ENCODE measurements around the gene HK2. TPM values are rescaled to one million over a fixed set of nuclear protein-coding genes. Genes with fewer than 3 reads are reported as not detected.

Gene HK2
- total RNA-seq, 5 donors from 2014 or later (not counting 1 experiment from before 2014, with no cell fraction given), result 8.6 to 14.4 (median 10.6) TPM

DNA sequence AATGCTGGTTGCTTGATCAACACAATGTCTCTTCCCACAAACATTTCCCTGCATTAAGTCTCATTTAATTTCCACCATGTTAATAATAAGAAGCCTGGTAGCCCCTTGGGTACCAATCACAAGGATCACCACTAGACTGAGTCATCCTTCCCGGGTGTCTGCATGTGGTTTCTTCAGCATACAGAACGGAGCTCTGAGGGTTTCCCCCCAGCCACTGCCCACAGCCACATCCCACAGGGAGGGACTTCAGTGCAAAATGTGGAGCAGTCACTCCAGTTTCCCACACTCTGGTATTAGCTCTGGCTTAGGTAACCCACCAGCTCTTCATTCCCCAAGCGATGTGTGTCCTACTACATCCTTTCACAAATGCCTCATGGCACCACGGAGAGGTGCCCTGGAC lies 81.8 kb downstream of the HK2 start:
- no peak overlapping the region for H3K27ac Mint-ChIP-seq
- DNase-seq (peak in 1 of 35 experiments; percentile 12), ATAC-seq (replicated peaks in 1 of 4) (no peak)
- no peaks in the 10 kb centered on the region for H3K36me3 Mint-ChIP-seq
- Histone ChIP-seq H3K27ac (ENCODE audit: low read length) (no peak overlapping the region), H3K4me3 (ENCODE audit: control insufficient read depth in 1 of 2, extremely low read depth in 1 of 2, low read length in 1 of 2) (no peak overlapping the region), H3K27me3 (replicated peaks in 1 of 2; ENCODE audit: control insufficient read depth in 2 of 2, extremely low read depth in 1 of 2, insufficient read depth in 2 of 2, low read length in 1 of 2) (peaks cover 0 to 32% of the 10 kb centered on the region in 2 experiments), H3K4me1 (ENCODE audit: control insufficient read depth in 1 of 2, extremely low read depth in 1 of 2, insufficient read depth in 2 of 2, low read length in 2 of 2) (peaks cover 0 to 8% of the 10 kb centered on the region in 2 experiments), H3K9me3 (no peaks in the 10 kb centered on the region), H3K36me3 (ENCODE audit: control insufficient read depth in 2 of 2, extremely low read depth in 1 of 2, insufficient read depth in 1 of 2, low read length in 1 of 2) (no peaks in the 10 kb centered on the region)
- peaks cover 0 to 5% (median 3%) of the 10 kb centered on the region in 3 donors for H3K4me1 Mint-ChIP-seq
- 33% methylated on average over 3 of the region's 4 CpGs for WGBS (ENCODE audit: insufficient coverage)
- H3K9me3 Mint-ChIP-seq, result no peaks in the 10 kb centered on the region
- ChIA-PET POLR2A (no interaction called here), CTCF (interaction anchor here in 1 of 2 donors (0.9 kb wide), 1 partner anchor 42 kb away, joined by 3 read pairs; no protein-coding TSS in a partner anchor)
- peaks cover 34 to 36% of the 10 kb centered on the region in 2 donors for H3K27me3 Mint-ChIP-seq
- no peak overlapping the region for H3K4me3 Mint-ChIP-seq

DNA sequence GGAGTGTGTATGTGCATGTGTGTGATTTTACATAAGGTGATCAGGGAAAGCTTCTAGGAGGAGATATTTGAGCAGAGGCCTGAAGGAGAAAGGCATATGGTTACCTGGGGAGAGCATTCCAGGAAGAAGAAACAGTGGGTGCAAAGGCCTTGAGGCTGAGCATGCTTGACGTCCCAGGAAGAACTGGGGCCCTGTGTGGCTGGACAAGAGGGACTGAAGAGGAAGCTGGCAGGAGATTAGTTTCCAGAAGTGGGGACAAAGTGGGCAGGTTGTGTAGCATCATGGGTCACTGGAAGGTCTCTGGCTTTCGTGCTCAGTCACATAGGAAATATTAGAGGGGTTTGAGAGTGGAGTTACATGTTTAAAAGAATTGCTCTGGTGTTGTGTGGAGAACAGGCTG lies 82.5 kb downstream of the HK2 start:
- H3K9me3 ChIP-seq, result no peaks in the 10 kb centered on the region
- no peak overlapping the region for H3K27ac ChIP-seq (ENCODE audit: low read length)
- Mint-ChIP-seq H3K27me3 (peaks cover 30 to 32% of the 10 kb centered on the region in 2 donors), H3K36me3 (no peaks in the 10 kb centered on the region), H3K27ac (no peak overlapping the region), H3K4me3 (no peak overlapping the region), H3K9me3 (no peaks in the 10 kb centered on the region), H3K4me1 (peaks cover 0 to 5% (median 3%) of the 10 kb centered on the region in 3 donors)
- H3K4me1 ChIP-seq (ENCODE audit: control insufficient read depth in 1 of 2, extremely low read depth in 1 of 2, insufficient read depth in 2 of 2, low read length in 2 of 2), result peaks cover 0 to 8% of the 10 kb centered on the region in 2 experiments
- no peak for ATAC-seq (replicated peaks in 1 of 4)
- WGBS (ENCODE audit: insufficient coverage), result 57% methylated on average over 2 of the region's 2 CpGs
- no peaks in the 10 kb centered on the region for H3K36me3 ChIP-seq (ENCODE audit: control insufficient read depth in 2 of 2, extremely low read depth in 1 of 2, insufficient read depth in 1 of 2, low read length in 1 of 2)
- H3K4me3 ChIP-seq (ENCODE audit: control insufficient read depth in 1 of 2, extremely low read depth in 1 of 2, low read length in 1 of 2), result no peak overlapping the region
- POLR2A ChIA-PET, result no interaction called here
- peaks cover 0 to 26% of the 10 kb centered on the region in 2 experiments for H3K27me3 ChIP-seq (replicated peaks in 1 of 2; ENCODE audit: control insufficient read depth in 2 of 2, extremely low read depth in 1 of 2, insufficient read depth in 2 of 2, low read length in 1 of 2)
- CTCF ChIA-PET, result no interaction called here
- DNase-seq, result no peak

DNA sequence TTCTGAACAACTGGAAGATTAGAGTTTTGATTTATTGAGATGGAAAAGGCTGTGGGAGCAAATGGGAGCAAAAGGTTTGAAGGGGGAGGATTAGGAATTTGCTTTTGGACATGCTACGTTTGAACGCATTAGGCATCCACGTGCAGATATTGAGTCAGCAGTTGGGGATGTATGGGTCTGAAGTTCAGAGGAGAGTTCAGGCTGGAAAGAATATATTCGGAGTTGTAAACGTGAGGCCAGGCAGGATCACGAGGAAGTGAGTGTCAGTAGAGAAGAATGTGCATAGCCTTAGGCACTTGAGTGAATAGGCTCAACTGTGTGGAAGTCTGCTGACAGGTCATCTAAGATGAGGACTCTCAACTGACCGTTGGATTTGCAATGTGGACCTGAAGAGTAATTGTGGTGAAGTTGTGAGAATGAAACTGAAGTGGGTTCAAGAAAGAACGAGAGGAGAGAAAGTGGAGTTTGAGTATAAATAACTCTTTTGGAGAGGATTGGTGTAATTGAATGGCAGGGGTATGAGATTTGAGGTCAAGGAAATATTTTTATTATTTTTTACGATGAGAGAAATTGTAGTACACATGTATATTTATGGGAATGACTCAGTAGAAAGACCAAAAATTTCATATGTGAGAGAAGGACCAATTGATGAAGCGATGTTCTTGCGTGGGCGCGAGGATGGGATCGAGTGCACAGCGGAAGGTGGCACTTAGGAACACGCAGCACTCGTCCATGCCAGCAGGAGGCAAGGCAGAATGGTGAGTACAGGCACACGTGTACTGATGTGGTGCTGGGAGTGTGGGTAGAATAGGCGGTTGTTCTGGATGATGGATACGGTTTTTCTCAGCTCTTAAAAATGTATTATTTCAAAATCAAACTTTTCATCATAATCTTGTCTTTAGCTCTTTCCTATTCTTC lies 84.0 kb downstream of the HK2 start:
- H3K9me3 ChIP-seq, result no peaks in the 10 kb centered on the region
- no peaks in the 10 kb centered on the region for H3K36me3 ChIP-seq (ENCODE audit: control insufficient read depth in 2 of 2, extremely low read depth in 1 of 2, insufficient read depth in 1 of 2, low read length in 1 of 2)
- peaks cover 0 to 17% of the 10 kb centered on the region in 2 experiments for H3K27me3 ChIP-seq (replicated peaks in 1 of 2; ENCODE audit: control insufficient read depth in 2 of 2, extremely low read depth in 1 of 2, insufficient read depth in 2 of 2, low read length in 1 of 2)
- Mint-ChIP-seq H3K4me1 (peaks cover 0 to 5% (median 3%) of the 10 kb centered on the region in 3 donors), H3K27ac (no peak overlapping the region), H3K27me3 (peaks cover 21 to 23% of the 10 kb centered on the region in 2 donors), H3K9me3 (no peaks in the 10 kb centered on the region), H3K4me3 (no peak overlapping the region), H3K36me3 (no peaks in the 10 kb centered on the region)
- H3K4me1 ChIP-seq (ENCODE audit: control insufficient read depth in 1 of 2, extremely low read depth in 1 of 2, insufficient read depth in 2 of 2, low read length in 2 of 2), result peaks cover 0 to 8% of the 10 kb centered on the region in 2 experiments
- WGBS (ENCODE audit: insufficient coverage), result 90% methylated on average over 17 of the region's 20 CpGs
- no peak overlapping the region for H3K4me3 ChIP-seq (ENCODE audit: control insufficient read depth in 1 of 2, extremely low read depth in 1 of 2, low read length in 1 of 2)
- POLR2A ChIA-PET, result interaction anchor here in 1 of 2 donors (0.5 kb wide), 1 partner anchor 47 kb away, joined by 3 read pairs; no protein-coding TSS in a partner anchor
- no peak for DNase-seq
- CTCF ChIA-PET, result interaction anchor here (0.6 to 2.1 kb wide), 4 partner anchors 487 to 710 kb away, joined by 3 to 10 read pairs (median 6); no protein-coding TSS in a partner anchor
- no peak overlapping the region for H3K27ac ChIP-seq (ENCODE audit: low read length)
- ATAC-seq (replicated peaks in 1 of 4), result no peak

DNA sequence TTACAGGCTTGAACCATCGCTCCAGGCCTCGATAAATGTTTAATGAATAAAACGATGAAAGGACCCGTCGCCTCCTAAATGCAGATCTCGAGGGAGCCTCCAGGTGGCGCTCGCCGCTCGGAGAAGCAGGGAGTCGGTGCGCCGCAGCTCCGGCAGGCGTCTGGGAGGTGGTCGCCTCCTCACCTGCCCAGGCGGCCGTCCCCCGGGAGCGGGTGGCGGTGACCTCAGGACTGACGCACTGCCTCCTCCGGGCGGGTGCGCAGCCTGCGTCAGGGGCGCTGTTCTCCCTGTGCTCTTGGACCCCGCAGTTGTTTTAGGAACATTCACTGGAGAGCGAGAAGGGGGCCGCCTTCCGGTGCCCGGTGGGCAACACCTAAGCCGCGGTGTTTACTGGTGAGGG lies 85.9 kb downstream of the HK2 start:
- ChIA-PET POLR2A (no interaction called here), CTCF (interaction anchor here (0.9 to 2.1 kb wide), 3 partner anchors 144 to 689 kb away, joined by 3 to 10 read pairs (median 5); no protein-coding TSS in a partner anchor)
- H3K27ac Mint-ChIP-seq, result no peak overlapping the region
- H3K4me3 Mint-ChIP-seq, result peak overlapping the region in 1 of 3 donors; percentile 44
- H3K9me3 ChIP-seq, result no peaks in the 10 kb centered on the region
- ATAC-seq (replicated peaks in 1 of 4) (peak; percentile 60 to 93 (median 76)), DNase-seq (peak; percentile 29 to 79 (median 65))
- H3K36me3 Mint-ChIP-seq, result no peaks in the 10 kb centered on the region
- no peaks in the 10 kb centered on the region for H3K9me3 Mint-ChIP-seq
- H3K4me3 ChIP-seq (ENCODE audit: control insufficient read depth in 1 of 2, extremely low read depth in 1 of 2, low read length in 1 of 2), result peak overlapping the region in 1 of 2 donors; percentile 55
- peaks cover 11% of the 10 kb centered on the region in 2 donors for H3K27me3 Mint-ChIP-seq
- no peaks in the 10 kb centered on the region for H3K36me3 ChIP-seq (ENCODE audit: control insufficient read depth in 2 of 2, extremely low read depth in 1 of 2, insufficient read depth in 1 of 2, low read length in 1 of 2)
- H3K4me1 ChIP-seq (ENCODE audit: control insufficient read depth in 1 of 2, extremely low read depth in 1 of 2, insufficient read depth in 2 of 2, low read length in 2 of 2), result peaks cover 0 to 8% of the 10 kb centered on the region in 2 experiments
- H3K27me3 ChIP-seq (replicated peaks in 1 of 2; ENCODE audit: control insufficient read depth in 2 of 2, extremely low read depth in 1 of 2, insufficient read depth in 2 of 2, low read length in 1 of 2), result peaks cover 0 to 17% of the 10 kb centered on the region in 2 experiments
- peaks cover 0 to 5% (median 0%) of the 10 kb centered on the region in 3 donors for H3K4me1 Mint-ChIP-seq
- 5% methylated on average over 29 of the region's 34 CpGs for WGBS (ENCODE audit: insufficient coverage)
- H3K27ac ChIP-seq (ENCODE audit: low read length), result no peak overlapping the region

DNA sequence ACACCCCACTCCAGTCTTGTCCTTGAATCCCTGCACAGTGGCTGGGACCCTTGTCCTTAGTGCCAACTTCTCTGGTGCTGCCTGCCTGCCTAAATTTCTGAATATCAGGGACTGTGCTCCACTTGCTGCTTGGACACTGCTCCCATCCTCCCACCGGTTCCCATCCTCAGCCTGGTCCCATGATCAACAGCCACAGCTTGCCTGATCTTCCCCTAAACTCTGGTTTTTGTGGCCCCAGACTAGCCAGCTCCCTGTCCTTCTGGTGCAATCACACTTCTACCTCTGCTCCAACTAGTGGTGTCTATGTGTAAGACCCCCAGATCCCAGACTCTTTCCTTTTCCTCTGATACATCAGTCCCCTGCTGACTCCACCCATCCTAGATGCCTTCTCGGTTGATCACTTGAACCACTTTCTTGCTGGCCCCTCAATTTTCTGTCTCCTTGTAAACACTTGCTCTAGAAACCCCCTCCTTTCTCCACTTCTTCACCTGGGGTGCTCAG lies 87.4 kb downstream of the HK2 start:
- peaks cover 10 to 11% of the 10 kb centered on the region in 2 donors for H3K27me3 Mint-ChIP-seq
- H3K9me3 Mint-ChIP-seq, result no peaks in the 10 kb centered on the region
- Histone ChIP-seq H3K4me1 (ENCODE audit: control insufficient read depth in 1 of 2, extremely low read depth in 1 of 2, insufficient read depth in 2 of 2, low read length in 2 of 2) (peaks cover 0 to 8% of the 10 kb centered on the region in 2 experiments), H3K4me3 (ENCODE audit: control insufficient read depth in 1 of 2, extremely low read depth in 1 of 2, low read length in 1 of 2) (no peak overlapping the region), H3K27me3 (replicated peaks in 1 of 2; ENCODE audit: control insufficient read depth in 2 of 2, extremely low read depth in 1 of 2, insufficient read depth in 2 of 2, low read length in 1 of 2) (peaks cover 0 to 10% of the 10 kb centered on the region in 2 experiments), H3K36me3 (ENCODE audit: control insufficient read depth in 2 of 2, extremely low read depth in 1 of 2, insufficient read depth in 1 of 2, low read length in 1 of 2) (no peaks in the 10 kb centered on the region), H3K9me3 (no peaks in the 10 kb centered on the region), H3K27ac (ENCODE audit: low read length) (no peak overlapping the region)
- peaks cover 0 to 5% (median 0%) of the 10 kb centered on the region in 3 donors for H3K4me1 Mint-ChIP-seq
- ATAC-seq (replicated peaks in 1 of 4), result no peak
- WGBS (ENCODE audit: insufficient coverage), result 82% methylated on average over 2 of the region's 2 CpGs
- no peak overlapping the region for H3K27ac Mint-ChIP-seq
- DNase-seq, result no peak
- CTCF ChIA-PET, result interaction anchor here in 1 of 2 donors (1.1 kb wide), 1 partner anchor 684 kb away, joined by 3 read pairs; no protein-coding TSS in a partner anchor
- no peaks in the 10 kb centered on the region for H3K36me3 Mint-ChIP-seq
- H3K4me3 Mint-ChIP-seq, result no peak overlapping the region
- POLR2A ChIA-PET, result no interaction called here

DNA sequence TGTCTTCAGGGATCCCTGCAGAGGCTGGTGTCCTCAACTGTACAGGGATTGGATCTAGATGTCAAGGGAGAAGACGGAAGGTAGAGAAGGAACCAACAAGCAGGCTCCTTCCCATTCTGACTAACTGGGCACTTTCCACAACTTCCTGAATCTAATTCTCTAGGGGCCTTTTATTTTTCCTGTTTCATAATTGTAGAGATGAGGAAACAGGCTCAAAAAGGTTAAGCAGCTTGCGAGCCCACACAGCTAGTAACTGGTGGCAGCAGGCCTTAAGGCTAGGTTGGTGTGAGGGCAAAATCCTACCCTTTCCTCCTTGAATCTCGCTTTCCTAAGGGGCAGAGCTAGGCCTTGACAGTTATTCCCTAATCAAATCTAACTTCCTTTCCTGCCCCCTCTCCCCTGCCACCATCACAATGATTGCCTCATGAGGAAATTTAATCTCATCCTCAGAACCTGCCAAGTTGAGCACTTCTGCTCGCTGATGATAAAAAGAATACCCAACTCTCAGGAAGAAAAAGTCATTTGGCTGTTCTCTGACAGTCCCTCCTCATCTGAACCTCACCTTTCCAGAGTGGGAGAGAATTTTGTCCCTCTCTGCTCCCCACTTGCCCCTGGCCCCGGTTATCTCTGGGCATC lies 88.8 kb downstream of the HK2 start:
- no peaks in the 10 kb centered on the region for H3K9me3 Mint-ChIP-seq
- H3K4me1 Mint-ChIP-seq, result peaks cover 0 to 5% (median 0%) of the 10 kb centered on the region in 3 donors
- Histone ChIP-seq H3K27me3 (replicated peaks in 1 of 2; ENCODE audit: control insufficient read depth in 2 of 2, extremely low read depth in 1 of 2, insufficient read depth in 2 of 2, low read length in 1 of 2) (peaks cover 0 to 10% of the 10 kb centered on the region in 2 experiments), H3K9me3 (no peaks in the 10 kb centered on the region), H3K36me3 (ENCODE audit: control insufficient read depth in 2 of 2, extremely low read depth in 1 of 2, insufficient read depth in 1 of 2, low read length in 1 of 2) (no peaks in the 10 kb centered on the region), H3K27ac (ENCODE audit: low read length) (no peak overlapping the region), H3K4me1 (ENCODE audit: control insufficient read depth in 1 of 2, extremely low read depth in 1 of 2, insufficient read depth in 2 of 2, low read length in 2 of 2) (peaks cover 0 to 8% of the 10 kb centered on the region in 2 experiments), H3K4me3 (ENCODE audit: control insufficient read depth in 1 of 2, extremely low read depth in 1 of 2, low read length in 1 of 2) (no peak overlapping the region)
- ATAC-seq (replicated peaks in 1 of 4), result no peak
- H3K4me3 Mint-ChIP-seq, result no peak overlapping the region
- no peak for DNase-seq
- H3K27me3 Mint-ChIP-seq, result peaks cover 6 to 12% of the 10 kb centered on the region in 2 donors
- no peak overlapping the region for H3K27ac Mint-ChIP-seq
- WGBS (ENCODE audit: insufficient coverage), result no CpG with 5 or more reads among the region's 5 CpGs
- H3K36me3 Mint-ChIP-seq, result no peaks in the 10 kb centered on the region
- ChIA-PET POLR2A (no interaction called here), CTCF (interaction anchor here (0.6 kb wide), 2 partner anchors 88 to 96 kb away, joined by 4 read pairs; no protein-coding TSS in a partner anchor)

Measured in T-cell (primary cell).